ENCODE data around the gene KLK4. TPM values are rescaled to one million over a fixed set of nuclear protein-coding genes. Genes with fewer than 3 reads are reported as not detected.

Gene KLK4
- total RNA-seq, 4 donors from 2014 or later: 1.4 TPM; not detected in 3

GRCh38 chr19:50924586-50924985 lies 13.4 kb upstream of the KLK4 start:
- no peak for TF ChIP-seq CTCF (IDR thresholded peaks at IDR 0.05)
- no peak for TF ChIP-seq POLR2A (IDR thresholded peaks at IDR 0.05)

GRCh38 chr19:50922317-50922853 lies 11.2 kb upstream of the KLK4 start:
- H3K27ac ChIP-seq: no peak overlapping the region
- H3K4me3 ChIP-seq: no peak overlapping the region
- no peaks in the 10 kb centered on the region for H3K27me3 ChIP-seq
- DNase-seq: peak; percentile 72 to 86 (median 79)
- TF ChIP-seq POLR2A (IDR thresholded peaks at IDR 0.05) (no peak), CTCF (IDR thresholded peaks at IDR 0.05) (peak; percentile 63 to 82 (median 78))
- H3K36me3 ChIP-seq: no peaks in the 10 kb centered on the region
- no peaks in the 10 kb centered on the region for H3K4me1 ChIP-seq
- H3K9me3 ChIP-seq: no peaks in the 10 kb centered on the region

More at GRCh38 chr19:50924586-50924985, 13.4 kb upstream of the KLK4 start:
- no peaks in the 10 kb centered on the region for H3K36me3 ChIP-seq
- DNase-seq: no peak
- H3K27ac ChIP-seq: no peak overlapping the region
- H3K9me3 ChIP-seq: no peaks in the 10 kb centered on the region
- H3K27me3 ChIP-seq: no peaks in the 10 kb centered on the region
- no peak overlapping the region for H3K4me3 ChIP-seq
- no peaks in the 10 kb centered on the region for H3K4me1 ChIP-seq

GRCh38 chr19:50921426-50922316 lies 10.5 kb upstream of the KLK4 start:
- DNase-seq: no peak
- H3K27ac ChIP-seq: no peak overlapping the region
- no peak for TF ChIP-seq CTCF (IDR thresholded peaks at IDR 0.05)
- no peak for TF ChIP-seq POLR2A (IDR thresholded peaks at IDR 0.05)
- H3K4me3 ChIP-seq: no peak overlapping the region
- no peaks in the 10 kb centered on the region for H3K4me1 ChIP-seq
- H3K27me3 ChIP-seq: no peaks in the 10 kb centered on the region
- H3K36me3 ChIP-seq: no peaks in the 10 kb centered on the region
- H3K9me3 ChIP-seq: no peaks in the 10 kb centered on the region

GRCh38 chr19:50916069-50916468 lies 4.9 kb upstream of the KLK4 start:
- no peaks in the 10 kb centered on the region for H3K9me3 ChIP-seq
- peaks cover 0 to 4% of the 10 kb centered on the region in 2 donors for H3K27me3 ChIP-seq
- H3K4me3 ChIP-seq: no peak overlapping the region
- TF ChIP-seq CTCF (IDR thresholded peaks at IDR 0.05): no peak
- no peak for TF ChIP-seq POLR2A (IDR thresholded peaks at IDR 0.05)
- no peak for DNase-seq
- H3K36me3 ChIP-seq: no peaks in the 10 kb centered on the region
- H3K4me1 ChIP-seq: no peaks in the 10 kb centered on the region
- H3K27ac ChIP-seq: no peak overlapping the region

GRCh38 chr19:50912727-50913716 lies 1.8 kb upstream of the KLK4 start:
- no peak for TF ChIP-seq POLR2A (IDR thresholded peaks at IDR 0.05)
- no peak for TF ChIP-seq CTCF (IDR thresholded peaks at IDR 0.05)
- H3K4me1 ChIP-seq: peaks cover 0 to 8% (median 0%) of the 10 kb centered on the region in 4 donors
- no peaks in the 10 kb centered on the region for H3K36me3 ChIP-seq
- peaks cover 0 to 5% of the 10 kb centered on the region in 2 donors for H3K27me3 ChIP-seq
- H3K27ac ChIP-seq: no peak overlapping the region
- no peaks in the 10 kb centered on the region for H3K9me3 ChIP-seq
- H3K4me3 ChIP-seq: no peak overlapping the region
- DNase-seq: no peak
